Keratinocyte (primary cell): Measurements from ENCODE around the gene XKR8. TPM values are rescaled to one million over a fixed set of nuclear protein-coding genes. Genes with fewer than 3 reads are reported as not detected.
A peak's percentile ranks its signal among the peaks of the same experiment; 100 is the strongest.

ENCODE experiments used
- DNase-seq: peaks from one replicate; pipeline ENCODE4 v3.0.0-alpha.2; 2011; ENCODE audit warnings: low read depth, missing footprints, low spot score
- FAIRE-seq: peaks from 2 replicates; lab custom pipeline; 2011; peaks lifted over from hg19 to GRCh38; lab: Jason Lieb, UNC
- H2AFZ ChIP-seq: 2 replicates; pipeline ENCODE4 v1.6.0; 2012; ENCODE audit warnings: low read length, control low read depth, inconsistent platforms; ENCODE audit not compliant: control insufficient read depth
- H3K27ac ChIP-seq: 2 replicates; pipeline ENCODE4 v1.5.1; 2011; ENCODE audit warnings: low read length; ENCODE audit not compliant: control insufficient read depth, insufficient read depth
- H3K27me3 ChIP-seq: 3 replicates; pipeline ENCODE4 v1.6.0; 2011; ENCODE audit warnings: low read length; ENCODE audit not compliant: control insufficient read depth, insufficient read depth; ENCODE audit errors: extremely low read depth
- H3K36me3 ChIP-seq, 2 experiments: 2 replicates in 1 of 2; 3 replicates in 1 of 2; pipeline ENCODE4 v1.5.1; 2011; ENCODE audit warnings: low read length in 2 of 2, mild to moderate bottlenecking in 1 of 2; ENCODE audit not compliant: control insufficient read depth in 2 of 2, insufficient read depth in 2 of 2; ENCODE audit errors: extremely low read depth in 1 of 2
- H3K4me1 ChIP-seq: 3 replicates; pipeline ENCODE4 v1.5.1; 2011; ENCODE audit warnings: low read length; ENCODE audit not compliant: control insufficient read depth, insufficient read depth; ENCODE audit errors: extremely low read depth
- H3K4me2 ChIP-seq: 3 replicates; pipeline ENCODE4 v1.6.0; 2011; ENCODE audit warnings: low read depth, low read length; ENCODE audit not compliant: control insufficient read depth, insufficient read depth; ENCODE audit errors: extremely low read depth
- H3K4me3 ChIP-seq, 3 experiments: fragments of 200-600 bp in 1 of 3; sonication (generic) in 1 of 3; 2 replicates in 2 of 3; 3 replicates in 1 of 3; pipeline ENCODE4 v1.5.1; 2011 to 2016; ENCODE audit warnings: low read length in 3 of 3, mild to moderate bottlenecking in 3 of 3, control low read depth in 2 of 3, inconsistent platforms in 1 of 3, low read depth in 1 of 3, mixed read lengths in 1 of 3, mixed run types in 1 of 3, moderate library complexity in 1 of 3; ENCODE audit not compliant: control insufficient read depth in 2 of 3, insufficient read depth in 2 of 3; ENCODE audit errors: extremely low read depth in 1 of 3
- H3K79me2 ChIP-seq: 2 replicates; pipeline ENCODE4 v1.6.0; 2012; ENCODE audit warnings: low read length; ENCODE audit not compliant: control insufficient read depth, insufficient read depth
- H3K9ac ChIP-seq: 3 replicates; pipeline ENCODE4 v1.6.0; 2011; ENCODE audit warnings: low read length; ENCODE audit not compliant: control insufficient read depth, insufficient read depth; ENCODE audit errors: extremely low read depth
- H3K9me1 ChIP-seq: 3 replicates; pipeline ENCODE4 v1.6.0; 2011; ENCODE audit warnings: low read length; ENCODE audit not compliant: control insufficient read depth, insufficient read depth; ENCODE audit errors: extremely low read depth
- H3K9me3 ChIP-seq: 2 replicates; pipeline ENCODE4 v1.5.1; 2012; ENCODE audit warnings: low read depth, low read length; ENCODE audit not compliant: control insufficient read depth
- H4K20me1 ChIP-seq: 3 replicates; pipeline ENCODE4 v1.6.0; 2011; ENCODE audit warnings: low read length; ENCODE audit not compliant: control insufficient read depth, insufficient read depth; ENCODE audit errors: extremely low read depth
- EZH2 ChIP-seq: IDR thresholded peaks from one replicate; pipeline ENCODE4 v1.6.1; 2012; ENCODE audit warnings: inconsistent platforms, mild to moderate bottlenecking, low read length, moderate library complexity
- dilution Hi-C: fragments of 300-500 bp; cut with MboI; formaldehyde crosslinking; loops from one replicate; pipeline ENCODE4 v1.7.0; 2020; ENCODE audit warnings: low sequenced_read_pairs; ENCODE audit not compliant: extremely low pct_ligation_motif_present
- polyA minus RNA-seq, 3 experiments: library from RNA; depleted of rRNA, polyadenylated mRNA; stranded (reverse); fragments of >200 nt; gene quantifications; 1 replicate in 1 of 3; 2 replicates in 1 of 3; 3 replicates in 1 of 3; pipeline ENCODE4 v1.2.3, GENCODE V29; 2011
- polyA plus RNA-seq, 5 experiments: library from polyadenylated mRNA; depleted of rRNA in 3 of 5; stranded (reverse) in 3 of 5; stranded (forward) in 1 of 5; unstranded in 1 of 5; fragments of >200 nt; gene quantifications; 1 replicate in 1 of 5; 2 replicates in 3 of 5; 3 replicates in 1 of 5; pipeline versions ENCODE4 v1.2.1 to v1.2.3, GENCODE V29; 2011 to 2012; ENCODE audit warnings: missing spikeins in 2 of 5, low read depth in 1 of 5, low replicate concordance in 1 of 5
- TF ChIP-seq, protein P1 (sequence below), 3 experiments: IDR thresholded peaks in 1 of 3; conservative IDR thresholded peaks in 1 of 3; optimal IDR thresholded peaks in 1 of 3; 2 replicates in 2 of 3; 3 replicates in 1 of 3; pipeline versions ENCODE3 to v1.5.1; 2011; ENCODE audit warnings: low read length in 3 of 3, mild to moderate bottlenecking in 3 of 3, moderate library complexity in 2 of 3, control low read depth in 1 of 3, inconsistent platforms in 1 of 3; ENCODE audit not compliant: insufficient read depth in 2 of 3; ENCODE audit errors: extremely low read depth in 1 of 3

The XKR8 gene, protein sequence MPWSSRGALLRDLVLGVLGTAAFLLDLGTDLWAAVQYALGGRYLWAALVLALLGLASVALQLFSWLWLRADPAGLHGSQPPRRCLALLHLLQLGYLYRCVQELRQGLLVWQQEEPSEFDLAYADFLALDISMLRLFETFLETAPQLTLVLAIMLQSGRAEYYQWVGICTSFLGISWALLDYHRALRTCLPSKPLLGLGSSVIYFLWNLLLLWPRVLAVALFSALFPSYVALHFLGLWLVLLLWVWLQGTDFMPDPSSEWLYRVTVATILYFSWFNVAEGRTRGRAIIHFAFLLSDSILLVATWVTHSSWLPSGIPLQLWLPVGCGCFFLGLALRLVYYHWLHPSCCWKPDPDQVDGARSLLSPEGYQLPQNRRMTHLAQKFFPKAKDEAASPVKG
- 2.5 to 3.9 TPM (median 3.2 TPM) in 3 replicates for polyA plus RNA-seq
- polyA plus RNA-seq (2011; ENCODE audit: low read depth), result 1.1 TPM
- 2.2 and 2.6 TPM in 2 replicates for polyA plus RNA-seq (2011; cell fraction: cytosol; rRNA removed)
- polyA plus RNA-seq (2011; cell fraction: nucleus; rRNA removed), result 3.0 and 3.4 TPM in 2 replicates
- 2.4 and 3.1 TPM in 2 replicates for polyA plus RNA-seq (2012; ENCODE audit: low replicate concordance)
- 2.1 to 3.7 TPM (median 2.1 TPM) in 3 replicates for polyA minus RNA-seq
- polyA minus RNA-seq (2011; cell fraction: cytosol; rRNA and poly(A)+ RNA removed), result 3.5 TPM
- polyA minus RNA-seq (2011; cell fraction: nucleus; rRNA and poly(A)+ RNA removed), result 2.1 TPM in 2 replicates

DNA sequence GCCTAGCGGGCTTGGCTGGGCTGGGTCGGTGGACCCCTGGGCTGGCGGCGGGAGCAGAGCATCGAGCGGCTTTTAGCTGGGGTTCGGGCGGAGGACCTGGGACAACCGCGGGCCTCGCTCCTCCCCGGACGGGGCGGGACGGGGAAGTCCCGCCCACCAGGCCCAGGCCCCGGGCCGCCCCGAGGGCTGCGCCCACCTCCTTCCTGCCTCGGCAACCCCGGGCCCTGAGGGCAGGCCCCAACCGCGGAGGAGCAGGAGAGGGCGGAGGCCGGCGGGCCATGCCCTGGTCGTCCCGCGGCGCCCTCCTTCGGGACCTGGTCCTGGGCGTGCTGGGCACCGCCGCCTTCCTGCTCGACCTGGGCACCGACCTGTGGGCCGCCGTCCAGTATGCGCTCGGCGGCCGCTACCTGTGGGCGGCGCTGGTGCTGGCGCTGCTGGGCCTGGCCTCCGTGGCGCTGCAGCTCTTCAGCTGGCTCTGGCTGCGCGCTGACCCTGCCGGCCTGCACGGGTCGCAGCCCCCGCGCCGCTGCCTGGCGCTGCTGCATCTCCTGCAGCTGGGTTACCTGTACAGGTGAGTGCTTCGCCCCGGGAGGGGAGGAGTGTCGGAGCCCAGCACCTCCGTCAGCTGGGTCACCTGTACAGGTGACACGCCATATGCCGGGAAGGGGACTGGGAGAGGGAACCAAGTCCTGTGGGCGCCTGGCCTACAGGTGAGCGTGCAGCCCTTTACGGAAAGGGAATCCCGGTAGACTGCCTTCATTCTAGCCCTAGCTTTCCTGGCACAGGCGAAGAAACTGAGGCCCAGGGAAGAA lies at the start of gene XKR8:
Gene XKR8 (plus strand): TSS at position 182 of the 812 bp plus-strand sequence. CDS start 97 bp downstream, at position 279.
- Histone ChIP-seq H3K9me3 (no peaks in the 10 kb centered on the region), H3K36me3 (peaks cover 0 to 1% of the 10 kb centered on the region in 2 experiments), H3K4me2 (peak within 1 kb of the TSS; percentile 89), H3K4me1 (peaks cover 13% of the 10 kb centered on the region), H2AFZ (peak within 1 kb of the TSS; percentile 80), H3K4me3 (peak within 1 kb of the TSS; percentile 49 to 77 (median 69)), H3K79me2 (no peaks in the 10 kb centered on the region), H3K27me3 (no peaks in the 10 kb centered on the region), H4K20me1 (no peaks in the 10 kb centered on the region), H3K9me1 (no peaks in the 10 kb centered on the region), H3K9ac (peak within 1 kb of the TSS; percentile 79), H3K27ac (peak within 1 kb of the TSS; percentile 72)
- DNase-seq, result no peak
- dilution Hi-C loops, result no loop called here
- TF ChIP-seq, protein P1, sequence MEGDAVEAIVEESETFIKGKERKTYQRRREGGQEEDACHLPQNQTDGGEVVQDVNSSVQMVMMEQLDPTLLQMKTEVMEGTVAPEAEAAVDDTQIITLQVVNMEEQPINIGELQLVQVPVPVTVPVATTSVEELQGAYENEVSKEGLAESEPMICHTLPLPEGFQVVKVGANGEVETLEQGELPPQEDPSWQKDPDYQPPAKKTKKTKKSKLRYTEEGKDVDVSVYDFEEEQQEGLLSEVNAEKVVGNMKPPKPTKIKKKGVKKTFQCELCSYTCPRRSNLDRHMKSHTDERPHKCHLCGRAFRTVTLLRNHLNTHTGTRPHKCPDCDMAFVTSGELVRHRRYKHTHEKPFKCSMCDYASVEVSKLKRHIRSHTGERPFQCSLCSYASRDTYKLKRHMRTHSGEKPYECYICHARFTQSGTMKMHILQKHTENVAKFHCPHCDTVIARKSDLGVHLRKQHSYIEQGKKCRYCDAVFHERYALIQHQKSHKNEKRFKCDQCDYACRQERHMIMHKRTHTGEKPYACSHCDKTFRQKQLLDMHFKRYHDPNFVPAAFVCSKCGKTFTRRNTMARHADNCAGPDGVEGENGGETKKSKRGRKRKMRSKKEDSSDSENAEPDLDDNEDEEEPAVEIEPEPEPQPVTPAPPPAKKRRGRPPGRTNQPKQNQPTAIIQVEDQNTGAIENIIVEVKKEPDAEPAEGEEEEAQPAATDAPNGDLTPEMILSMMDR (optimal IDR thresholded peaks at IDR 0.05 in 1 of 3, IDR thresholded peaks at IDR 0.05 in 1 of 3, conservative IDR thresholded peaks at IDR 0.05 in 1 of 3; ENCODE audit: extremely low read depth in 1 of 3, insufficient read depth in 2 of 3, low read length in 3 of 3), result peak; percentile 30 to 73 (median 68)
- TF ChIP-seq EZH2, result no peak
- no peak for FAIRE-seq

DNA sequence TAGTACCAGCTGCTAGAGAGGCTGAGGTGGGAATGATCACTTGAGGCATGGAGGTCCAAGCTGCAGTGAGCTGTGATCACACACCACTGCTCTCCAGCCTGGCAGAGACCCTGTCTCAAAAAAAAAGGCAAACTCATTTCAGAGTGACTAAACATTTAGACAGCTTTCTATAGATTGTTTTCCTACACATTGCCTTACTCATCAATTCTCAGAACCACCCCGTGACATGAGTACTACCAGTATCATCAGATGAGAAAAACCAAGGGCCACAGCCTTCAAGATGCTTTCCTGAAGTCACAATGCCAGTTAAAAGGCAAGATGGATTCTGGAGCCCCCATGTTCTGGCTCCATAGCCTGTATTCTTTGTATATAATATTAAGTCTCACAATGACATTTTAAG lies 47.3 kb upstream of the XKR8 start:
- Histone ChIP-seq H3K27me3 (no peaks in the 10 kb centered on the region), H3K4me3 (no peak overlapping the region), H3K27ac (no peak overlapping the region), H2AFZ (no peak overlapping the region), H4K20me1 (no peaks in the 10 kb centered on the region), H3K9me1 (no peaks in the 10 kb centered on the region), H3K4me1 (peaks cover 6% of the 10 kb centered on the region), H3K9me3 (no peaks in the 10 kb centered on the region), H3K36me3 (peaks cover 9 to 11% of the 10 kb centered on the region in 2 experiments), H3K79me2 (peaks cover 7% of the 10 kb centered on the region), H3K4me2 (no peak overlapping the region), H3K9ac (no peak overlapping the region)
- DNase-seq (no peak), FAIRE-seq (no peak)
- TF ChIP-seq EZH2, result no peak
- TF ChIP-seq, protein P1 (optimal IDR thresholded peaks at IDR 0.05 in 1 of 3, IDR thresholded peaks at IDR 0.05 in 1 of 3, conservative IDR thresholded peaks at IDR 0.05 in 1 of 3; ENCODE audit: extremely low read depth in 1 of 3, insufficient read depth in 2 of 3, low read length in 3 of 3), result no peak
- dilution Hi-C loops, result no loop called here
